Epithelial cell of alveolus of lung (primary cell): Measurements from ENCODE around the gene RASIP1. TPM values are rescaled to one million over a fixed set of nuclear protein-coding genes. Genes with fewer than 3 reads are reported as not detected.

Source experiments
- total RNA-seq: library from RNA; depleted of rRNA; stranded (reverse); fragments of >200 nt; gene quantifications from 2 replicates; pipeline ENCODE4 v1.2.1, GENCODE V29; 2015

RASIP1 gene
- 3.4 and 8.3 TPM in 2 replicates for total RNA-seq

GRCh38 chr19:48740164-48740972, at the start of gene RASIP1:
RASIP1 (minus strand) TSS chr19:48740610; CDS start chr19:48740282, 328 bp downstream.

GRCh38 chr19:48755084-48755641, 14.8 kb upstream of the RASIP1 start, which contains the start of gene FGF21:
FGF21 (plus strand) TSS chr19:48755524; CDS start chr19:48756237, 713 bp downstream.

GRCh38 chr19:48752496-48753365, 12.3 kb upstream of the RASIP1 start, which contains the start of gene FUT1:
FUT1 (minus strand) TSS chr19:48752641; CDS start chr19:48751281, 1,360 bp downstream.

GRCh38 chr19:48746738-48747575, 6.5 kb upstream of the RASIP1 start, which contains the start of gene IZUMO1:
IZUMO1 (minus strand) TSS chr19:48746909; CDS start chr19:48745859, 1,050 bp downstream.

GRCh38 chr19:48719263-48720171, 20.9 kb downstream of the RASIP1 start, which contains the start of gene MAMSTR:
MAMSTR (minus strand) TSS chr19:48719725; CDS start chr19:48719031, 694 bp downstream.

GRCh38 chr19:48695743-48696352, 44.6 kb downstream of the RASIP1 start, which contains the start of gene FUT2:
FUT2 (plus strand) TSS chr19:48695971; CDS start chr19:48702957, 6,986 bp downstream.

GRCh38 chr19:48672994-48673393, 67.4 kb downstream of the RASIP1 start, which contains the start of gene NTN5:
NTN5 (minus strand) TSS chr19:48673017; CDS start chr19:48670986, 2,031 bp downstream.

Other genes starting within 250 kb of the RASIP1 start
- 0.26 and 4.5 TPM in 2 replicates for gene LMTK3, start 228.8 kb downstream of the RASIP1 start, total RNA-seq
- gene SULT2B1, start 188.4 kb downstream of the RASIP1 start, total RNA-seq: 0.08 TPM in 1 of 2 replicates, not detected in the other
- gene SPACA4, start 133.9 kb downstream of the RASIP1 start, total RNA-seq: not detected in 2 replicates
- 0.26 TPM in 1 of 2 replicates, not detected in the other for gene FAM83E, start 125.5 kb downstream of the RASIP1 start, total RNA-seq
- gene RPL18, start 121.4 kb downstream of the RASIP1 start, total RNA-seq: 3,283 and 3,843 TPM in 2 replicates
- gene SPHK2, start 121.1 kb downstream of the RASIP1 start, total RNA-seq: 9.2 and 12.9 TPM in 2 replicates
- gene DBP, start 103.2 kb downstream of the RASIP1 start, total RNA-seq: 1.2 and 33.1 TPM in 2 replicates
- 1.3 and 4.6 TPM in 2 replicates for gene CA11, start 94.4 kb downstream of the RASIP1 start, total RNA-seq
- 0.72 TPM in 1 of 2 replicates, not detected in the other for gene NTN5, start 67.6 kb downstream of the RASIP1 start, total RNA-seq
- gene FUT2, start 44.6 kb downstream of the RASIP1 start, total RNA-seq: 0.13 TPM in 1 of 2 replicates, not detected in the other
- 0.56 and 1.6 TPM in 2 replicates for gene MAMSTR, start 20.9 kb downstream of the RASIP1 start, total RNA-seq
- gene IZUMO1, start 6.3 kb upstream of the RASIP1 start, total RNA-seq: 0.56 TPM in 1 of 2 replicates, not detected in the other
- 0.39 TPM in 1 of 2 replicates, not detected in the other for gene FUT1, start 12.0 kb upstream of the RASIP1 start, total RNA-seq
- gene FGF21, start 14.9 kb upstream of the RASIP1 start, total RNA-seq: not detected in 2 replicates
- gene BCAT2, start 70.4 kb upstream of the RASIP1 start, total RNA-seq: 54.6 and 56.7 TPM in 2 replicates
- gene HSD17B14, start 95.9 kb upstream of the RASIP1 start, total RNA-seq: 4.0 and 4.6 TPM in 2 replicates
- 18.4 and 23.8 TPM in 2 replicates for gene PLEKHA4, start 128.0 kb upstream of the RASIP1 start, total RNA-seq
- 34.5 and 39.9 TPM in 2 replicates for gene PPP1R15A, start 131.8 kb upstream of the RASIP1 start, total RNA-seq
- not detected in 2 replicates for gene TULP2, start 158.1 kb upstream of the RASIP1 start, total RNA-seq
- gene NUCB1, start 159.7 kb upstream of the RASIP1 start, total RNA-seq: 337 and 467 TPM in 2 replicates
- gene DHDH, start 193.1 kb upstream of the RASIP1 start, total RNA-seq: 0.16 TPM in 1 of 2 replicates, not detected in the other
- 111 and 161 TPM in 2 replicates for gene BAX, start 214.3 kb upstream of the RASIP1 start, total RNA-seq
- gene FTL, start 224.7 kb upstream of the RASIP1 start, total RNA-seq: 4,137 and 8,306 TPM in 2 replicates